Neural crest cell (in vitro differentiated cells): ENCODE measurements around the gene IFT27. TPM values are rescaled to one million over a fixed set of nuclear protein-coding genes. Genes with fewer than 3 reads are reported as not detected.

Experiments used
- DNase-seq: peaks from one replicate; pipeline ENCODE4 v3.0.0; 2021; ENCODE audit warnings: low read depth, mixed read lengths, low spot score
- H3K27ac Mint-ChIP-seq: one replicate; pipeline ENCODE4 v1.8.0; 2021; ENCODE audit warnings: mild to moderate bottlenecking, mixed read lengths; ENCODE audit not compliant: unreplicated experiment
- H3K27me3 Mint-ChIP-seq: 2 replicates; pipeline ENCODE4 v1.8.0; 2021; ENCODE audit warnings: low read depth, mild to moderate bottlenecking, mixed read lengths
- H3K36me3 Mint-ChIP-seq: 2 replicates; pipeline ENCODE4 v1.8.0; 2021; ENCODE audit warnings: low read depth, mild to moderate bottlenecking, mixed read lengths
- H3K4me1 Mint-ChIP-seq: 2 replicates; pipeline ENCODE4 v1.8.0; 2021; ENCODE audit warnings: mixed read lengths
- H3K4me3 Mint-ChIP-seq: one replicate; pipeline ENCODE4 v1.8.0; 2021; ENCODE audit warnings: mild to moderate bottlenecking, mixed read lengths
- H3K9me3 Mint-ChIP-seq: 2 replicates; pipeline ENCODE4 v1.8.0; 2021; ENCODE audit warnings: mixed read lengths
- CTCF ChIP-seq: fragments of 200-600 bp; sonication (generic); conservative IDR thresholded peaks from 2 replicates; pipeline ENCODE4 v1.5.0; 2021; ENCODE audit warnings: antibody characterized with exemption, mild to moderate bottlenecking
- total RNA-seq: library from RNA; stranded (reverse); gene quantifications from 2 replicates; pipeline ENCODE4 v1.2.1, GENCODE V29; 2021

The IFT27 gene
- total RNA-seq, 1 donor from 2014 or later: 55.4 TPM

DNA sequence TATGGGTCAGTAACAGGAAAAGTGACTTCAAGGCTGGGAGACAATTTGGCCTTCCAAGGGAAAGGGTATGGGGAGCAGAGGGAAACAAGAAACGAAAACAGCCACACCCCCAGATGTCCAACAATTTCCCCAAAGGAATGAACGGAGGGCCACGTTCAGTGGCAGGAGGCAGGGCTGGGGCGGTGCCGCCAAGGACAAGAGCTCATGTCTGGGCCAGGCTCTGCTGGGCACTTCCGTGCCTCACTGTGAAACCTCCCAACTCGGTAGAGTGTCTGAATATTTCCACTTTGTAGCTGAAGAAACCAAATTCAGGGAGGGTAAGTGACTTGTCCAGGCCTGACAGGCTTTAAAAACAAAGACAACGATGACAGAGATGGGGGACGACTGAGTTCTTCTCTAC is 11.9 kb downstream of the IFT27 start:
- DNase-seq: no peak
- no peak overlapping the region for H3K27ac Mint-ChIP-seq
- no peaks in the 10 kb centered on the region for H3K27me3 Mint-ChIP-seq
- H3K4me3 Mint-ChIP-seq: no peak overlapping the region
- no peak for TF ChIP-seq CTCF
- peaks cover 11% of the 10 kb centered on the region for H3K36me3 Mint-ChIP-seq
- no peaks in the 10 kb centered on the region for H3K9me3 Mint-ChIP-seq
- H3K4me1 Mint-ChIP-seq: no peaks in the 10 kb centered on the region

- Mint-ChIP-seq H3K27me3 (no peaks in the 10 kb centered on the region), H3K9me3 (no peaks in the 10 kb centered on the region), H3K4me3 (no peak overlapping the region), H3K27ac (no peak overlapping the region), H3K4me1 (no peaks in the 10 kb centered on the region), H3K36me3 (peaks cover 11% of the 10 kb centered on the region)
- no peak for TF ChIP-seq CTCF
- no peak for DNase-seq
These were observed 12.3 kb downstream of the IFT27 start for GRCh38 chr22:36763576-36763975.

DNA sequence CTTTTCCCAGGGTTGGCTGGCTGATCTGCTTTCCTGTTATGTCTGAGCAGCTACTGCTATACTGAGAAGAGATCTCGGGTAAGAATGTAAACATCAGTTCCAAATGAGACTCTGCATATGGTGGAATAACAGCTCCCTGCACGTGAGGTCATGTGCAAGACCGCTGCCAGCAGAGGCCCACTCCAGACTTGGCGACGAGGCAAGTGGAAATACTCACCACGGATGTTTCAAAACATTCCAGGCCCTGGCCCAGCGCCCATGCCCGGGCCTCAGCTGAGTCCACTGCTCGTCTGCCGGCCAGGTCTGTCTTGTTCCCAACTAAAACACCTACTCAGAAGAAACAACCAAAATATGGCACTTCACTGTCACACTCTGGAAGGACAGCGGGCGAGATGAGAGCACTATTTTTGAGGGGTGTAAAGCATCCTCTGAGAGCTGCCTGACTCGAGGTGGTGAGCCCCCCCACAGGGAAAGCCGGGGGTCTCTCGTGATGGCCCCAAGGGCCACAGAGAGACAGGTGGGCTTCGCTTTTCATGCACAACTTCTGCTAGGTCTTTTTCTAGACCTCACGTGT is 13.1 kb downstream of the IFT27 start:
- no peak overlapping the region for H3K27ac Mint-ChIP-seq
- no peaks in the 10 kb centered on the region for H3K4me1 Mint-ChIP-seq
- DNase-seq: no peak
- TF ChIP-seq CTCF: no peak
- H3K36me3 Mint-ChIP-seq: peaks cover 11% of the 10 kb centered on the region
- H3K9me3 Mint-ChIP-seq: no peaks in the 10 kb centered on the region
- H3K4me3 Mint-ChIP-seq: no peak overlapping the region
- no peaks in the 10 kb centered on the region for H3K27me3 Mint-ChIP-seq

GRCh38 chr22:36761553-36762240 is 14.2 kb downstream of the IFT27 start:
- no peak for DNase-seq
- Mint-ChIP-seq H3K4me3 (no peak overlapping the region), H3K9me3 (no peaks in the 10 kb centered on the region), H3K4me1 (no peaks in the 10 kb centered on the region), H3K27me3 (peaks cover 6% of the 10 kb centered on the region), H3K27ac (no peak overlapping the region), H3K36me3 (peaks cover 11% of the 10 kb centered on the region)
- TF ChIP-seq CTCF: no peak

DNA sequence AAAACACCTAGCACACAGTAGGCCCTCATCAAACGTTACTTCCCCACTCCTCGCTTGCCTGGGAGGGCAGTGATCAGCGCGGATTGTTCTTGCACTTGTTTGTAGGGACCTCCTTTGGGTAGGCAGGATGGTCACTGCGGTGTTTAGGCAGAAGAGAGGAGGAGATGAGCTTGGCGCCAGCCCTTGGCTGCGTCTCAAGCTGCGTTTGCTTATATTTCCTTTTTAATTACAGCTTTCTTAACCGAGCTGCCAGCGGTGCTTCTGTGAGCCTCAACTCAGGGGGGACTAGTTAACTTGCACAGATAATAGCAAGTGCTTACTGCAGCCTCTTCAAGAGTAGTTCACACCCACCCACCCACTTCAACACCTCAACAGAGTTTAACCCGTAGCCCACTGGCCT is 15.1 kb downstream of the IFT27 start:
- H3K27me3 Mint-ChIP-seq: peaks cover 6% of the 10 kb centered on the region
- no peak overlapping the region for H3K27ac Mint-ChIP-seq
- DNase-seq: no peak
- no peak for TF ChIP-seq CTCF
- H3K4me1 Mint-ChIP-seq: no peaks in the 10 kb centered on the region
- peaks cover 11% of the 10 kb centered on the region for H3K36me3 Mint-ChIP-seq
- H3K9me3 Mint-ChIP-seq: no peaks in the 10 kb centered on the region
- no peak overlapping the region for H3K4me3 Mint-ChIP-seq
